ENCODE results near the gene PKIG. TPM values are rescaled to one million over a fixed set of nuclear protein-coding genes. Genes with fewer than 3 reads are reported as not detected.

The PKIG gene
- total RNA-seq, 2 experiments from 2014 or later: 1.1 to 1.6 TPM

DNA sequence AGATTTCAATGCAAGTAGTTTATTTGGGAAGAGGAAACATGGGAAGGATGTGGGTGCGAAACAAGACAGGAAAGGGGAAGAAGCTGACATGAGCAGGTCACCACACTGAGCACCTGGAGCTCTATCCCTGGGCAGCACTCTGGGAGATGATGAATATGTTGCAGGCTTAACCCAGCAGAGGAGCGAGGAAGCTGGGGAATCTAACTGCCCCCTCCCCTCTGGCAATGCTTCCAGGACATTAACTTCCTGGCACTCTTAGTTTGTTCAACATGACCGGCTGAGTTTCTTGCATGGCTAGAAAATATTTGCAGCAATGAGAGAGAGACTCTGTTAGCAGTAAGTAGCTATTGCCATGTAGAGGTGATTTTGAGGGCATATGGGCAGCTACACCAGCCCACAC is 74.1 kb downstream of the PKIG start:
- CTCF ChIA-PET: interaction anchor here (1.2 to 15.9 kb wide), 3 partner anchors 10 to 26 kb away, joined by 3 to 186 read pairs (median 3); no protein-coding TSS in a partner anchor
- DNase-seq: no peak
- ATAC-seq: no peak
- Mint-ChIP-seq H3K36me3 (peaks cover 38% of the 10 kb centered on the region), H3K9me3 (ENCODE audit: low read depth) (no peaks in the 10 kb centered on the region), H3K27ac (no peak overlapping the region), H3K4me1 (peaks cover 13% of the 10 kb centered on the region), H3K27me3 (no peaks in the 10 kb centered on the region), H3K4me3 (no peak overlapping the region)

GRCh38 chr20:44657875-44658274 is 75.5 kb downstream of the PKIG start:
- no peak for DNase-seq
- ATAC-seq: no peak
- CTCF ChIA-PET: interaction anchor here (0.9 to 1.7 kb wide), 2 partner anchors 11 to 27 kb away, joined by 3 read pairs; no protein-coding TSS in a partner anchor
- Mint-ChIP-seq H3K36me3 (peaks cover 35% of the 10 kb centered on the region), H3K27me3 (no peaks in the 10 kb centered on the region), H3K27ac (no peak overlapping the region), H3K4me3 (no peak overlapping the region), H3K4me1 (peaks cover 11% of the 10 kb centered on the region), H3K9me3 (ENCODE audit: low read depth) (no peaks in the 10 kb centered on the region)

GRCh38 chr20:44658810-44659209 is 76.4 kb downstream of the PKIG start:
- Mint-ChIP-seq H3K36me3 (peaks cover 33% of the 10 kb centered on the region), H3K27me3 (no peaks in the 10 kb centered on the region), H3K9me3 (ENCODE audit: low read depth) (no peaks in the 10 kb centered on the region), H3K4me1 (peaks cover 3% of the 10 kb centered on the region), H3K27ac (no peak overlapping the region), H3K4me3 (no peak overlapping the region)
- ATAC-seq (no peak), DNase-seq (no peak)
- CTCF ChIA-PET: no interaction called here

DNA sequence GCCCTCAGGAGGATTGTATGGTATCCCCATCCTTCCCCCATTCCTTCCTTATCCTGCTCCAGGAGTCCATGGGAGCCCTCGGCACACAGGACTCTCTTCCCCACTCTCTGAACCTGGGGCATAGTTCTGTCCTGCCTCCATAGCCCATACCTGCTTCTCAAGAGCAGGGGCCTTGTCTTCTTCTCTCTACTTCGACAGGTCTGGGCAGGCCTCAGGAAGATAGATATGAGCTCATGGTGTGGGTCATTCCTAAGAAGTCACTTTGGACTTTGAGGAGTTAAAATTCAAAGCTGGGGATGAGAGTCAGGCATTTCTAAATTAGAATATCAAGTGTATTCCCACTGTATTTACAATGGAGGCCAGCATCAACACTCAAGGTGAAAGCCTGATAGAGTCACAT is 77.6 kb downstream of the PKIG start:
- ATAC-seq (no peak), DNase-seq (no peak)
- Mint-ChIP-seq H3K9me3 (ENCODE audit: low read depth) (no peaks in the 10 kb centered on the region), H3K27me3 (no peaks in the 10 kb centered on the region), H3K4me3 (no peak overlapping the region), H3K4me1 (peaks cover 3% of the 10 kb centered on the region), H3K36me3 (peaks cover 35% of the 10 kb centered on the region), H3K27ac (no peak overlapping the region)
- CTCF ChIA-PET: interaction anchor here (0.9 kb wide), 1 partner anchor 9 kb away, joined by 3 read pairs; the partner anchor contains the start of gene ADA

GRCh38 chr20:44660581-44660980 is 78.2 kb downstream of the PKIG start:
- Mint-ChIP-seq H3K4me1 (peaks cover 3% of the 10 kb centered on the region), H3K4me3 (no peak overlapping the region), H3K9me3 (ENCODE audit: low read depth) (no peaks in the 10 kb centered on the region), H3K27me3 (no peaks in the 10 kb centered on the region), H3K36me3 (peaks cover 35% of the 10 kb centered on the region), H3K27ac (no peak overlapping the region)
- CTCF ChIA-PET: interaction anchor here (0.9 kb wide), 1 partner anchor 9 kb away, joined by 3 read pairs; the partner anchor contains the start of gene ADA
- DNase-seq (no peak), ATAC-seq (no peak)

- H3K27me3 Mint-ChIP-seq: no peaks in the 10 kb centered on the region
- ATAC-seq (no peak), DNase-seq (no peak)
- H3K9me3 Mint-ChIP-seq (ENCODE audit: low read depth): no peaks in the 10 kb centered on the region
- H3K4me1 Mint-ChIP-seq: peaks cover 9% of the 10 kb centered on the region
- CTCF ChIA-PET: interaction anchor here (0.9 to 1.0 kb wide), 2 partner anchors 9 to 23 kb away, joined by 3 read pairs; no protein-coding TSS in a partner anchor
- H3K36me3 Mint-ChIP-seq: peaks cover 36% of the 10 kb centered on the region
- no peak overlapping the region for H3K4me3 Mint-ChIP-seq
- H3K27ac Mint-ChIP-seq: no peak overlapping the region
Observed at GRCh38 chr20:44662261-44662660, 79.9 kb downstream of the PKIG start.

DNA sequence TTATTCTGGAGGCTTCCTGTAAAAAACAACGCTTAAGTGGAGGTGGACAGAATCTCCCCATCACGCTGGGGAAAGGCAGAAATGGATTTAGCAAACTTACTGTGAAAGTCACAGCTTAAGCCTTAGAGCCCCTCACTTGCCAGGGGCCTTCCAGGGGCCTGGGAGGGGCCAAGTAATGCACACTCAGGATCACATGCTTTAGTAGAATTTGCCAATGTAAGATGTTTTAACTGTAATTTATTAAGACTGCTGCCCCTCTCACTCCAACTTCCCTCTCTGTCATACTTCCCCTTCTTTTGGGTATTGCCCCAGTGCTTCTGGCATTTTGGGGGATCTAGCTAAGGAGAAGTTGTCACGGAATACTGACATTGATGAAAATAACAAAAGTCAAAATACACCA is 81.8 kb downstream of the PKIG start:
- H3K4me1 Mint-ChIP-seq: peaks cover 9% of the 10 kb centered on the region
- ATAC-seq: no peak
- no peaks in the 10 kb centered on the region for H3K27me3 Mint-ChIP-seq
- no peak overlapping the region for H3K27ac Mint-ChIP-seq
- peaks cover 22% of the 10 kb centered on the region for H3K36me3 Mint-ChIP-seq
- CTCF ChIA-PET: interaction anchor here (0.9 to 3.2 kb wide), 4 partner anchors 14 to 203 kb away, joined by 3 to 14 read pairs (median 4); no protein-coding TSS in a partner anchor
- H3K9me3 Mint-ChIP-seq (ENCODE audit: low read depth): no peaks in the 10 kb centered on the region
- no peak overlapping the region for H3K4me3 Mint-ChIP-seq
- DNase-seq: no peak

GRCh38 chr20:44666066-44666465 is 83.7 kb downstream of the PKIG start:
- Mint-ChIP-seq H3K4me3 (no peak overlapping the region), H3K9me3 (ENCODE audit: low read depth) (no peaks in the 10 kb centered on the region), H3K27me3 (no peaks in the 10 kb centered on the region), H3K4me1 (peaks cover 8% of the 10 kb centered on the region), H3K27ac (no peak overlapping the region), H3K36me3 (peaks cover 8% of the 10 kb centered on the region)
- DNase-seq (no peak), ATAC-seq (no peak)
- CTCF ChIA-PET: interaction anchor here (0.9 to 3.2 kb wide), 2 partner anchors 17 to 30 kb away, joined by 3 to 14 read pairs; no protein-coding TSS in a partner anchor

Other genes starting within 250 kb of the PKIG start
- gene R3HDML, start 245.5 kb upstream of the PKIG start, total RNA-seq: not detected
- not detected for gene HNF4A, start 226.9 kb upstream of the PKIG start, total RNA-seq
- gene TTPAL, start 106.7 kb upstream of the PKIG start, total RNA-seq: 10 to 100 TPM; 16.5 to 23.9 TPM
- 10 to 100 TPM; 50.1 to 64.6 TPM for gene SERINC3, start 60.5 kb upstream of the PKIG start, total RNA-seq
- 100 to 1,000 TPM in 1 of 2 experiments, 10 to 100 TPM in 1; 81.4 to 114 TPM for gene ADA, start 69.1 kb downstream of the PKIG start, total RNA-seq
- gene CCN5, start 132.8 kb downstream of the PKIG start, total RNA-seq: not detected
- not detected for gene KCNK15, start 163.3 kb downstream of the PKIG start, total RNA-seq
- not detected for gene RIMS4, start 228.0 kb downstream of the PKIG start, total RNA-seq

Data from activated CD8-positive, alpha-beta memory T cell treated with anti-CD3 and anti-CD28 coated beads, Interleukin-2, amount 10 ng/mL, durations not matched to agents 7 days and 5 days (primary cell).